ENCODE data around the gene HBG1. TPM values are rescaled to one million over a fixed set of nuclear protein-coding genes. Genes with fewer than 3 reads are reported as not detected.

HBG1 gene
- total and polyA plus RNA-seq, 2 experiments from 2014 or later, result not detected

GRCh38 chr11:5284637-5285036, 35.0 kb upstream of the HBG1 start:
- DNase-seq (ENCODE audit: low spot score) (no peak), ATAC-seq (no peak)
- Histone ChIP-seq H3K4me1 (ENCODE audit: insufficient read depth) (no peaks in the 10 kb centered on the region), H3K4me3 (no peak overlapping the region), H3K36me3 (ENCODE audit: insufficient read depth) (no peaks in the 10 kb centered on the region), H3F3A (replicated peaks; ENCODE audit: low read depth) (no peaks in the 10 kb centered on the region), H3K9me2 (ENCODE audit: insufficient read depth) (peaks cover 8% of the 10 kb centered on the region; the same call in 1 of the 2 replicates), H3K27me3 (ENCODE audit: insufficient read depth) (no peaks in the 10 kb centered on the region), H4K20me1 (replicated peaks; ENCODE audit: insufficient read depth) (no peaks in the 10 kb centered on the region), H3K27ac (ENCODE audit: low read depth) (no peak overlapping the region), H2AFZ (no peak overlapping the region), H3K4me2 (no peak overlapping the region), H3K79me2 (replicated peaks; ENCODE audit: insufficient read depth) (no peaks in the 10 kb centered on the region)
- no peaks in the 10 kb centered on the region for H3K9me3 Mint-ChIP-seq
- peaks cover 1% of the 10 kb centered on the region for H3K27me3 Mint-ChIP-seq (ENCODE audit: insufficient read depth, low read depth, poor library complexity)
- H3K36me3 Mint-ChIP-seq (ENCODE audit: low read depth), result no peaks in the 10 kb centered on the region
- H3K4me3 Mint-ChIP-seq, result no peak overlapping the region
- peaks cover 5% of the 10 kb centered on the region for H3K4me1 Mint-ChIP-seq
- TF ChIP-seq NANOG (IDR thresholded peaks at IDR 0.05; ENCODE audit: borderline replicate concordance) (no peak), EZH2phosphoT487 (IDR thresholded peaks at IDR 0.05; ENCODE audit: unreplicated experiment) (no peak), EZH2 (IDR thresholded peaks at IDR 0.05; ENCODE audit: low read depth, unreplicated experiment) (no peak), ETS1 (IDR thresholded peaks at IDR 0.05) (no peak), ZNF114 (CRISPR knock-in tag; IDR thresholded peaks at IDR 0.05) (no peak), ZNF462 (CRISPR knock-in tag; IDR thresholded peaks at IDR 0.05) (no peak), POLR2AphosphoS5 (IDR thresholded peaks at IDR 0.05; ENCODE audit: low read depth) (no peak), ZNF331 (CRISPR knock-in tag; IDR thresholded peaks at IDR 0.05; ENCODE audit: low read depth) (no peak), STAT1 (IDR thresholded peaks at IDR 0.05; ENCODE audit: unreplicated experiment) (no peak)
- TF ChIP-seq, protein P1, sequence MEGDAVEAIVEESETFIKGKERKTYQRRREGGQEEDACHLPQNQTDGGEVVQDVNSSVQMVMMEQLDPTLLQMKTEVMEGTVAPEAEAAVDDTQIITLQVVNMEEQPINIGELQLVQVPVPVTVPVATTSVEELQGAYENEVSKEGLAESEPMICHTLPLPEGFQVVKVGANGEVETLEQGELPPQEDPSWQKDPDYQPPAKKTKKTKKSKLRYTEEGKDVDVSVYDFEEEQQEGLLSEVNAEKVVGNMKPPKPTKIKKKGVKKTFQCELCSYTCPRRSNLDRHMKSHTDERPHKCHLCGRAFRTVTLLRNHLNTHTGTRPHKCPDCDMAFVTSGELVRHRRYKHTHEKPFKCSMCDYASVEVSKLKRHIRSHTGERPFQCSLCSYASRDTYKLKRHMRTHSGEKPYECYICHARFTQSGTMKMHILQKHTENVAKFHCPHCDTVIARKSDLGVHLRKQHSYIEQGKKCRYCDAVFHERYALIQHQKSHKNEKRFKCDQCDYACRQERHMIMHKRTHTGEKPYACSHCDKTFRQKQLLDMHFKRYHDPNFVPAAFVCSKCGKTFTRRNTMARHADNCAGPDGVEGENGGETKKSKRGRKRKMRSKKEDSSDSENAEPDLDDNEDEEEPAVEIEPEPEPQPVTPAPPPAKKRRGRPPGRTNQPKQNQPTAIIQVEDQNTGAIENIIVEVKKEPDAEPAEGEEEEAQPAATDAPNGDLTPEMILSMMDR (conservative IDR thresholded peaks at IDR 0.05; ENCODE audit: low read depth in 2 of 2), result no peak
- TF ChIP-seq, protein P2, sequence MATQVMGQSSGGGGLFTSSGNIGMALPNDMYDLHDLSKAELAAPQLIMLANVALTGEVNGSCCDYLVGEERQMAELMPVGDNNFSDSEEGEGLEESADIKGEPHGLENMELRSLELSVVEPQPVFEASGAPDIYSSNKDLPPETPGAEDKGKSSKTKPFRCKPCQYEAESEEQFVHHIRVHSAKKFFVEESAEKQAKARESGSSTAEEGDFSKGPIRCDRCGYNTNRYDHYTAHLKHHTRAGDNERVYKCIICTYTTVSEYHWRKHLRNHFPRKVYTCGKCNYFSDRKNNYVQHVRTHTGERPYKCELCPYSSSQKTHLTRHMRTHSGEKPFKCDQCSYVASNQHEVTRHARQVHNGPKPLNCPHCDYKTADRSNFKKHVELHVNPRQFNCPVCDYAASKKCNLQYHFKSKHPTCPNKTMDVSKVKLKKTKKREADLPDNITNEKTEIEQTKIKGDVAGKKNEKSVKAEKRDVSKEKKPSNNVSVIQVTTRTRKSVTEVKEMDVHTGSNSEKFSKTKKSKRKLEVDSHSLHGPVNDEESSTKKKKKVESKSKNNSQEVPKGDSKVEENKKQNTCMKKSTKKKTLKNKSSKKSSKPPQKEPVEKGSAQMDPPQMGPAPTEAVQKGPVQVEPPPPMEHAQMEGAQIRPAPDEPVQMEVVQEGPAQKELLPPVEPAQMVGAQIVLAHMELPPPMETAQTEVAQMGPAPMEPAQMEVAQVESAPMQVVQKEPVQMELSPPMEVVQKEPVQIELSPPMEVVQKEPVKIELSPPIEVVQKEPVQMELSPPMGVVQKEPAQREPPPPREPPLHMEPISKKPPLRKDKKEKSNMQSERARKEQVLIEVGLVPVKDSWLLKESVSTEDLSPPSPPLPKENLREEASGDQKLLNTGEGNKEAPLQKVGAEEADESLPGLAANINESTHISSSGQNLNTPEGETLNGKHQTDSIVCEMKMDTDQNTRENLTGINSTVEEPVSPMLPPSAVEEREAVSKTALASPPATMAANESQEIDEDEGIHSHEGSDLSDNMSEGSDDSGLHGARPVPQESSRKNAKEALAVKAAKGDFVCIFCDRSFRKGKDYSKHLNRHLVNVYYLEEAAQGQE (IDR thresholded peaks at IDR 0.05; ENCODE audit: unreplicated experiment), result no peak
- no peak overlapping the region for H3K27ac Mint-ChIP-seq

Data from GM23338 (cell line).